ENCODE data around the gene SLC39A7.

SLC39A7 gene

DNA sequence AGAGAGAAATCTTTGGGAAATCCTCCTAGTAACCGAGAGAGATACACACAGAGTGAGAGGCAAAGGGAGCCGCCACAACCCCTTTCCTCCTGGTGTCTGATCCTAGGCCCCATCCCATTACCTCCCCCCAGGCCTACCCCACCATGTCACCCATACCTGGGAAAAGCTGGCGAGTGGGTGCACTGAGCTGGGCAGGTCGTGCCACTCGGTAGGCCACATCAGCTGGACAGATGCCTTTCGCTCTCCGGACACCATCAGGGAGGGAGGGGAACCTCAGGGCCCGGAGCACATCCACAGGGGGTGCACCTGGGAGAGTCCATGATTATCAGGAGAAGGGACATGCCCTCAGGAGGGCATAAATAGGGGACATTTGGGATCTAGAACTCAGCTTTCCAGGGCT is 11.5 kb upstream of the SLC39A7 start:
- Histone ChIP-seq H3K4me1 (ENCODE audit: insufficient read depth, low read length, poor library complexity, severe bottlenecking) (peaks cover 3% of the 10 kb centered on the region), H3K4me2 (ENCODE audit: low read depth, low read length, poor library complexity, severe bottlenecking) (no peak overlapping the region), H2AFZ (ENCODE audit: low read length) (no peak overlapping the region), H3F3A (ENCODE audit: low read depth) (no peaks in the 10 kb centered on the region), H3K9me3 (ENCODE audit: insufficient read depth, low read depth, low read length) (no peaks in the 10 kb centered on the region), H3K79me2 (ENCODE audit: insufficient read depth, low read length) (no peaks in the 10 kb centered on the region), H3K36me3 (ENCODE audit: insufficient read depth, low read length) (peaks cover 3% of the 10 kb centered on the region; the same call in 1 of the 2 replicates), H3K9me2 (replicated peaks; ENCODE audit: low read depth, low read length) (no peaks in the 10 kb centered on the region), H3K27me3 (ENCODE audit: insufficient read depth, low read length, poor library complexity, severe bottlenecking) (peaks cover 37% of the 10 kb centered on the region), H3K4me3 (ENCODE audit: low read length, poor library complexity, severe bottlenecking) (no peak overlapping the region), H3K9ac (ENCODE audit: low read depth, low read length, poor library complexity, severe bottlenecking) (no peak overlapping the region), H4K20me1 (ENCODE audit: insufficient read depth, low read length, poor library complexity, severe bottlenecking) (no peaks in the 10 kb centered on the region)
- TF ChIP-seq, protein P1, sequence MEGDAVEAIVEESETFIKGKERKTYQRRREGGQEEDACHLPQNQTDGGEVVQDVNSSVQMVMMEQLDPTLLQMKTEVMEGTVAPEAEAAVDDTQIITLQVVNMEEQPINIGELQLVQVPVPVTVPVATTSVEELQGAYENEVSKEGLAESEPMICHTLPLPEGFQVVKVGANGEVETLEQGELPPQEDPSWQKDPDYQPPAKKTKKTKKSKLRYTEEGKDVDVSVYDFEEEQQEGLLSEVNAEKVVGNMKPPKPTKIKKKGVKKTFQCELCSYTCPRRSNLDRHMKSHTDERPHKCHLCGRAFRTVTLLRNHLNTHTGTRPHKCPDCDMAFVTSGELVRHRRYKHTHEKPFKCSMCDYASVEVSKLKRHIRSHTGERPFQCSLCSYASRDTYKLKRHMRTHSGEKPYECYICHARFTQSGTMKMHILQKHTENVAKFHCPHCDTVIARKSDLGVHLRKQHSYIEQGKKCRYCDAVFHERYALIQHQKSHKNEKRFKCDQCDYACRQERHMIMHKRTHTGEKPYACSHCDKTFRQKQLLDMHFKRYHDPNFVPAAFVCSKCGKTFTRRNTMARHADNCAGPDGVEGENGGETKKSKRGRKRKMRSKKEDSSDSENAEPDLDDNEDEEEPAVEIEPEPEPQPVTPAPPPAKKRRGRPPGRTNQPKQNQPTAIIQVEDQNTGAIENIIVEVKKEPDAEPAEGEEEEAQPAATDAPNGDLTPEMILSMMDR (conservative IDR thresholded peaks at IDR 0.05; ENCODE audit: low read length): no peak
- TF ChIP-seq EZH2phosphoT487 (IDR thresholded peaks at IDR 0.05; ENCODE audit: borderline replicate concordance): no peak

GRCh38 chr6:33189625-33190448 is 10.8 kb upstream of the SLC39A7 start:
- Histone ChIP-seq H3K36me3 (ENCODE audit: insufficient read depth, low read length) (peaks cover 10% of the 10 kb centered on the region; the same call in 1 of the 2 replicates), H3K27me3 (ENCODE audit: insufficient read depth, low read length, poor library complexity, severe bottlenecking) (peaks cover 36% of the 10 kb centered on the region), H3K9me2 (replicated peaks; ENCODE audit: low read depth, low read length) (no peaks in the 10 kb centered on the region), H3K79me2 (ENCODE audit: insufficient read depth, low read length) (no peaks in the 10 kb centered on the region), H3K4me1 (ENCODE audit: insufficient read depth, low read length, poor library complexity, severe bottlenecking) (no peaks in the 10 kb centered on the region), H3K9me3 (ENCODE audit: insufficient read depth, low read depth, low read length) (no peaks in the 10 kb centered on the region), H2AFZ (ENCODE audit: low read length) (no peak overlapping the region), H3K4me2 (ENCODE audit: low read depth, low read length, poor library complexity, severe bottlenecking) (no peak overlapping the region), H4K20me1 (ENCODE audit: insufficient read depth, low read length, poor library complexity, severe bottlenecking) (no peaks in the 10 kb centered on the region), H3F3A (ENCODE audit: low read depth) (no peaks in the 10 kb centered on the region), H3K9ac (ENCODE audit: low read depth, low read length, poor library complexity, severe bottlenecking) (no peak overlapping the region), H3K4me3 (ENCODE audit: low read length, poor library complexity, severe bottlenecking) (no peak overlapping the region)
- no peak for TF ChIP-seq EZH2phosphoT487 (IDR thresholded peaks at IDR 0.05; ENCODE audit: borderline replicate concordance)

DNA sequence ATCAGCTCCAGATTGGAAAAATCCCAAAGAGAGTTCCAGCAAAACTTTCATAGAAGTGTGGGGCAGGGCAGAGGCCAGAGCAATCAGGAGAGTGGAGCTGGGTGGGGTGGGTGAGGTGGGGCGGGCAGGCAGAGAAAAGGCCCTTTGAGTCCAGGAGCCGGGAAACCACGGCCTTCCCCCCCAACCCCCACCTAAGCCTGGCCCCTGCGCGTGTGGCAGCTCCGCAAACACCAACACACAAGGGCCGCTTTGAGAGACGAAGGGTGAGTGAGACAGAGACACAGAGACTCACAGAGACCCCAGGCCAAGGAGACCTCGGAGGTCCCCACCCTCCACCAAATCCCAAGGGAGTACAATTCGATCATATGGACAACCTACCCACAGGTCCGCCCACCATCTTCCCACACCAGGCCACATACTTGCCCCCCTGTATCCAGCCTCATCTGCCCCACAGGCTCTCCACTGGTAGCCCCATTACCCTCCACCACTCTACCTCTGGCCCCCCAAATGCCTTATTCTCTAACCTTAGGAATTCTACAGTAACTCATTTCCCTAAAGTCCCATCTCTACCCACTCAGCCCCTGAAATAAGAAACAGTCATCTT is 10.1 kb upstream of the SLC39A7 start:
- no peaks in the 10 kb centered on the region for H4K20me1 ChIP-seq (ENCODE audit: insufficient read depth, low read length, poor library complexity, severe bottlenecking)
- no peaks in the 10 kb centered on the region for H3K4me1 ChIP-seq (ENCODE audit: insufficient read depth, low read length, poor library complexity, severe bottlenecking)
- H3K4me2 ChIP-seq (ENCODE audit: low read depth, low read length, poor library complexity, severe bottlenecking): no peak overlapping the region
- no peak overlapping the region for H3K9ac ChIP-seq (ENCODE audit: low read depth, low read length, poor library complexity, severe bottlenecking)
- no peaks in the 10 kb centered on the region for H3K79me2 ChIP-seq (ENCODE audit: insufficient read depth, low read length)
- H3K9me2 ChIP-seq (replicated peaks; ENCODE audit: low read depth, low read length): no peaks in the 10 kb centered on the region
- H3F3A ChIP-seq (ENCODE audit: low read depth): no peaks in the 10 kb centered on the region
- no peak overlapping the region for H3K4me3 ChIP-seq (ENCODE audit: low read length, poor library complexity, severe bottlenecking)
- no peaks in the 10 kb centered on the region for H3K9me3 ChIP-seq (ENCODE audit: insufficient read depth, low read depth, low read length)
- H2AFZ ChIP-seq (ENCODE audit: low read length): no peak overlapping the region
- H3K27me3 ChIP-seq (ENCODE audit: insufficient read depth, low read length, poor library complexity, severe bottlenecking): peaks cover 29% of the 10 kb centered on the region
- H3K36me3 ChIP-seq (ENCODE audit: insufficient read depth, low read length): peaks cover 18% of the 10 kb centered on the region; the same call in 1 of the 2 replicates
- TF ChIP-seq, protein P1 (conservative IDR thresholded peaks at IDR 0.05; ENCODE audit: low read length): no peak
- TF ChIP-seq EZH2phosphoT487 (IDR thresholded peaks at IDR 0.05; ENCODE audit: borderline replicate concordance): no peak

Measured in Loucy (cell line).